Hematopoietic multipotent progenitor cell treated with erythropoietin and hydrocortisone succinate and interleukin-3 and kit ligand, for 4 days (in vitro differentiated cells): ENCODE measurements around the gene MXD1.
"Not testable (repeated sequence)": the region's sequence is repeated elsewhere in the genome, so short reads cannot be mapped to it uniquely, and the experiment has no call there.

Experiments used
- DNase-seq: peaks from one replicate; pipeline ENCODE4 v3.0.0-alpha.2; 2015

Gene MXD1

DNA sequence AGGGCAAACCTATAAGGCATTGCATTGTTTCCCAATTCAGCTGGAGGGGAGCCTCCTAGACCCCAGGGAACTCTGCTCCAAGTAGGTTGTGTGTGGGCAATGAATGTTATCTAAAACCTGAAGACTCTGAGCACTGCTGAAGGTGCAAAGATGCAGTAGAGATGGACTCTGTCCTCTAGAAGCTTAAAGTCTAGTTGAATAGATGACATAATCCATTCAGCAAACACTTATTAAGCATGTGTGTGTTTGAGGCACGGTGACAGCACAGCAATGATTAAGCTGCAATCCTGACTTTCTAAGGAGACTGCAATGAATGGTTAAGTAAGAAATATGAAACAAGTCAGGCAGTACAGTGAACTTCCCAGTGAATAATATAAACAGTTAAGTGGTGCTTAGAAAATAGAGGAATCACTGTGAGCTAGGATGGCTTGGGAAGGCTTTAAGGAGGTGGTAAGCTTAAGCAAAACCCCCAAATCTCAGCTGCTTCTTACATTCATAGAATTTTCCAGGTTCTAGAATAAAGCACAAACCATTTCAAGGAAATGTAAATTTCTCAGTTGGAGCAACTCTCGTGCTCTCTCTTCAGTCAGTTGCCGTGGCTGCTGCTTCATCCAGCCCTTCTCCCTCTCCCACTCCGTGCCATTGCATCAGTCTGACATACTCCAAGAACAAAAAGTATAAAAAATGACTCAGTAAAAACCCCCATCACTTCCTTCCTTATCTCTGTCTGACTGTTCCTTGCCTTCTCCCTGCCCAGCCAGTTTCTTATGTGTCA lies 19.1 kb downstream of the MXD1 start:
- DNase-seq: peak; percentile 60

DNA sequence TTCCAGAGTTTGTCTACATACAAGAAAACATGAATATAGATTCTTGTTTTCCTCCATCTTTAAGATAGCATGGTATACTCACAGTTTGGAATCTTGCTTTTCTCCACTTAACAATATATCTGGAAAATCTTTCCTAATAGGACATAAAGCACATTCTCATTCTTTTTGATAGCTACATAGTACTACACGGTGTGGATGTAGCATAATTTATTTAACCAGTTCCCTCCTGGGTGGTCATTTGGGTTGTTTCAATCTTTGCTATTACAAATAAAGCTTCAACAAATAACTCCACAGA lies 19.7 kb downstream of the MXD1 start:
- DNase-seq: no peak

DNA sequence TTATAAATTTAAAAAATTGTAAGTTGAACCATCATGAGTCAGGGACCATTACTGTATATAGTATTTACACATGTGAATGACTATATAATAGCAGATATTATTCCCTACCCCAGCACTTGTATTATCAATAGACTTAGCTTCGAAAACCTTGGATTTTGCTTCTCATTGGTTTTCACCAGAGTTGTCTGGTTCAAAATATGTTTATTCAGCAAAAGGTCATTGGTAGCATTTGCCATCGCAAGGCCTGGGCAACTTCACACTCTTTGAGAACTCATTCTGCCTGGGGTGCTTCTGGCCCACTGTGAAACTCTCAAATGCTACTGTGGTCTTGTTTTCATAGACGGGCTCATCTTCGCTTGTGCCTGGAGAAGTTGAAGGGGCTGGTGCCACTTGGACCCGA lies 20.1 kb downstream of the MXD1 start:
- DNase-seq: no peak

- DNase-seq: no peak
Observed at GRCh38 chr2:69936906-69937305, 22.0 kb downstream of the MXD1 start.

- DNase-seq: no peak
Observed at GRCh38 chr2:69937968-69938367, 23.1 kb downstream of the MXD1 start.

GRCh38 chr2:69939722-69940121 lies 24.8 kb downstream of the MXD1 start:
- no peak for DNase-seq

DNA sequence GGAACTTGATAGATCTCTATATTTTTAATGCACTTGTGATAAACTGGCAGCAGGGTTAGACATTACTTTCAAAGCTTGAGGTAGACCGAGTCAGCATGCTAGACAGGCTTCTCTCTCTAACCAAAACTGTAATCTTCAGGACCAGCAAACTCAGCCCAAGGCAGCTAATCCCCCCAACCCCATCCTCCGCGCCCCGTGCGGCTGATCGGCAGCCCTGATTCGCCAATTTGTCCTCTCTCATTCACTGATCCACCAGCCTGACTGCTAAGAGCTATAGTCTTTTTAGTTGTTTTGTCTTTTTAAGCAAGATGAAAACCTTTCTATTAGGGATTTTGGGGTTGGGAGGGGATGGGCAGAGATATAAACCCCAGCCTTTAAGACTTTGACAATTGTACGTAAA lies 25.8 kb downstream of the MXD1 start:
- no peak for DNase-seq

DNA sequence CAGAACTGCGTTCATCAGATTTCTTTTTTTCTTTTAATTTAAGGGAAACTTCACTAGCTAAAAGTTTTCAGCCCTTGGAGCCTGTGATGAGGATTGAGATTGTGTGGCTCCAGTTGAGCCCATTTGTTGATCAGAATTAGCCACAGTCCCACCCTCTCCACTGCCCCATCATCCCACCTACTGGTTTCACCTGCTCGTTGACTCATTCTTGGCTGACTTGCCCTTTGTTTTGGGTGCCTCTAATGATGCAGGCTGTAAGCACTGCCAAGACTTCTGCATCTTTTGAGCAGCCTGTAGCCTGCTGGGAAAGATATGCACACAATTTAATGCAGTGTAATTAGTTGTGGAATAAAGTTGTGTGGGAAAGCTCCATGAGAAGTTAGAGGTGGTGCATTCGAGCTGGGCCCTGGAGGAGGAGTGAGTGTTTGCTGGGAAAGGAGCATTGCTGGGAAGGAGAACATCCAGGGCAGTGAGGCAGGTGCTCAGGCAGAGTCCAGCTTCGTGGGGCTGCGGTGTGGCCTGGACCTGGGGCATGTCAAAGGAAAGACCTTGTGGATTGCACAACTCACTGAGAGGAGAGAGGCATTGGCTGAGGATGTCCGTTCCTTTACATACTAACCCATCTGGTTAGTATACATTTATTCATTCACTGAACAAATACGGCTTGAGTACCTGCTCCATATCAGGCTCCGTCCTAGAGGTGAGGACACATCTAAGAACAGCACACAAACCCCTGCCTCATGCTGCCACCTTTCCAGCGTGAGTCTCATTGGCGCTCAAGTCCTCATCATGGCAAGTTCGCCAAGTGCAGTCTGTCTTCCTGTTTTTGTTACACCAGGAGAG lies 28.3 kb downstream of the MXD1 start:
- no peak for DNase-seq

- DNase-seq: peak; percentile 84
Observed at GRCh38 chr2:69943843-69944525, 29.1 kb downstream of the MXD1 start.

- no peak for DNase-seq
Observed at GRCh38 chr2:69944756-69945155, 29.8 kb downstream of the MXD1 start.

DNA sequence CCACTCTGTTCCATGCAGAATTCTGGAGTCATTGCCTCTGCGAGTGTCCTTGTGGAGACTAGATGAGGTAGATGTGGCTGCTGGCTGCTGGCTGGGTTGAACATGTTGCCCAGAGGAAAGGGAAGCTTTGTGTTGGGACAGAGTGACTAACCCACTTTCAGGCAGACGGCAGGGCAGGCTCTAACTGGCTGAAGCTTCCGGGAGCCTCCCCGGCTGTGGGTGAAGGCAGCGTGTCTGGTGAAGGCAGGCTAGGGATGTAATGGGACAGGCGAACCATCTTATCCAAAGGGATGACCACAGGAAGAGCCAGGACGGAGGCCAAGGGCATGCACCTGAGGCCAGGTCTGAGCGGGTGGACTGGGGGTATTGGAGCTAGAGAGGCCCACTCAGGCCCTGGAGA lies 30.5 kb downstream of the MXD1 start:
- DNase-seq: peak; percentile 81

DNA sequence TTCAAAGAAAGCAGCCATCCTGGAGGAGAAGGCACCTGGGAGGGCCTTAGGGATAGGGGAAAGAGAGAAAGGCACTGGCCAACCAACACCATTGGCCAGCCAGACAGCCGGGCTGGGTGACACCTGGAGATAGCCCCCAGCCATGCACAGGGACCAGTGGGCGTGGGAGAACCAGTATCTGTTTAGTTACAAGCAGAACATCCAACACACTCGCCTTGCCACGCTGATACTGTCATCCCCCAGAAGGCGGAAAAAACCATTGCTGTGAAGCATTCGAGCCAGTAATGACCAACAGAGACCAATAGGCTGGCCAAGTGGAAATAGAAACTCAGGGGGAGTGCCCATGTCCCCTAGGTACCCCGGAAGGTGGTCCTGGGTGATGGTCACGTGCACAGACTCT lies 31.0 kb downstream of the MXD1 start:
- peak; percentile 41 for DNase-seq

- DNase-seq: peak; percentile 89
Observed at GRCh38 chr2:69946351-69947324, 31.7 kb downstream of the MXD1 start.

- no peak for DNase-seq
Observed at GRCh38 chr2:69947325-69947931, 32.5 kb downstream of the MXD1 start.

DNA sequence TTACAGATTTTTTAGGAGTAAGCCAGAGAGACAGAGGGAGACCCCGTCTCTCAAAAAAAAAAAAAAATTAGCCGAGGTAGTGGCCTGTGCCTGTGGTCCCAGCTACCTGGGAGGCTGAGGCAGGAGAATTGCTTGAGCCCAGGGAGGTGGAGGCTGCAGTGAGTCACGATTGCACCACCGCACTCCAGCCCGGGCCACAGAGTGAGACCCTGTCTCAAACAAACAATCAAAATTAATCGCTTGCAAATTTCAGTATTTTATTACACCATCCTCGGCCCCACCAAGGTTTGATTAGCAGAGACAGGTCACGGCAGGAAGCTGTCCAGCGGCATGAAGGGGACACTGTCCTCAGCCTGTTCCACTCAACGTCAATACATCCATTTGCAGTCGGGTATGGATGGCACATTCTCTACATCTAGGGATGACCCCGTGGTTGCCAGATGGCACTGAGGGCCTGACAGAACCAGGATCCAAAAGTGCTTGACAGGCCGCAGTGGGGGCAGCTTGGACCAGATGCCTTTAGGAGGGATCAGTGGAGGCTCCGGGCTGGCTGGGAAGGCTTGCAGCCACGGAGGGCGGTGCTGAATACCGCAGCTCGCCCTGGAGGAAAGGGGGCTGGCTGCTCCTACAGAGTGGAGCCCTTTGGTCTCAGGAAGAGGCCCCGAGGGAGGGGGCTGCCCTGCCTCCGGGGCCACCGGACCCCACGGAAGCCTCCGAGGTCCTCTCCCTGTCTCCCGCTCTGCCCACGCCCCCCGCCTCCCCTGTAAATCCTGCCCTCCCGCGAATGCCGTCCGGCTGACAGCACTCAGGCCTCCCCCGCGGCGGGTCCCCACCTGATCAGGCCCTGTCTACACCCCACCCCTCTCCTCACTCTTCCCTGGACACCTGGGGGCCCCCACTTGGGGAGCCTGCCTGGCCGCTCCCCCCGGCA lies 33.4 kb downstream of the MXD1 start:
- DNase-seq: no peak

GRCh38 chr2:69948963-69949645 lies 34.2 kb downstream of the MXD1 start:
- DNase-seq: no peak

- DNase-seq: no peak
Observed at GRCh38 chr2:69950241-69950640, 35.3 kb downstream of the MXD1 start.

GRCh38 chr2:69950671-69951070 lies 35.8 kb downstream of the MXD1 start:
- not testable (repeated sequence) for DNase-seq

GRCh38 chr2:69952336-69953115 lies 37.6 kb downstream of the MXD1 start:
- no peak for DNase-seq

DNA sequence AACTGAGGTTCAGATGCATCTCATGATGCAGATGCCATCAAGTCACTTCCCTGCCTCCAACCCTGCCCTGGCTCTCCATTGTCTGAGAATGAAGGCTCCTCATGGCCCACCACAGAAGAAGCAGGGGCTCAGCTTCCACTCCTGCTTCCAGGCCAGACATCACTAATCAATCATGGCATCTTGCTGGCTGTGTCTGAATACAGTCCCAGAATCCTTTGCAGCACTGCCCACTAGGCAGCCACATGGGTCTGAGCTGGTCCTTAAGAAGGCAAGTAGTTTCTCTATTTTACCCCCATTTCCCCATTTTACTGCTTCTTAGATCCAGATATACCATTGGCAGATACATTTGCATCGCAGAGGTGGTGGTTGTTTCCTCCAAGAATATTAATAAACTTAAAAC lies 39.2 kb downstream of the MXD1 start:
- DNase-seq: no peak
